ENCODE measurements around the gene TTLL9. TPM values are rescaled to one million over a fixed set of nuclear protein-coding genes. Genes with fewer than 3 reads are reported as not detected.
"Not testable (repeated sequence)": the region's sequence is repeated elsewhere in the genome, so short reads cannot be mapped to it uniquely, and the experiment has no call there.

TTLL9 gene, protein sequence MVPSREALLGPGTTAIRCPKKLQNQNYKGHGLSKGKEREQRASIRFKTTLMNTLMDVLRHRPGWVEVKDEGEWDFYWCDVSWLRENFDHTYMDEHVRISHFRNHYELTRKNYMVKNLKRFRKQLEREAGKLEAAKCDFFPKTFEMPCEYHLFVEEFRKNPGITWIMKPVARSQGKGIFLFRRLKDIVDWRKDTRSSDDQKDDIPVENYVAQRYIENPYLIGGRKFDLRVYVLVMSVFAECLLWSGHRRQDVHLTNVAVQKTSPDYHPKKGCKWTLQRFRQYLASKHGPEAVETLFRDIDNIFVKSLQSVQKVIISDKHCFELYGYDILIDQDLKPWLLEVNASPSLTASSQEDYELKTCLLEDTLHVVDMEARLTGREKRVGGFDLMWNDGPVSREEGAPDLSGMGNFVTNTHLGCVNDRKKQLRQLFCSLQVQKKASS
- 0.16 TPM for total RNA-seq

DNA sequence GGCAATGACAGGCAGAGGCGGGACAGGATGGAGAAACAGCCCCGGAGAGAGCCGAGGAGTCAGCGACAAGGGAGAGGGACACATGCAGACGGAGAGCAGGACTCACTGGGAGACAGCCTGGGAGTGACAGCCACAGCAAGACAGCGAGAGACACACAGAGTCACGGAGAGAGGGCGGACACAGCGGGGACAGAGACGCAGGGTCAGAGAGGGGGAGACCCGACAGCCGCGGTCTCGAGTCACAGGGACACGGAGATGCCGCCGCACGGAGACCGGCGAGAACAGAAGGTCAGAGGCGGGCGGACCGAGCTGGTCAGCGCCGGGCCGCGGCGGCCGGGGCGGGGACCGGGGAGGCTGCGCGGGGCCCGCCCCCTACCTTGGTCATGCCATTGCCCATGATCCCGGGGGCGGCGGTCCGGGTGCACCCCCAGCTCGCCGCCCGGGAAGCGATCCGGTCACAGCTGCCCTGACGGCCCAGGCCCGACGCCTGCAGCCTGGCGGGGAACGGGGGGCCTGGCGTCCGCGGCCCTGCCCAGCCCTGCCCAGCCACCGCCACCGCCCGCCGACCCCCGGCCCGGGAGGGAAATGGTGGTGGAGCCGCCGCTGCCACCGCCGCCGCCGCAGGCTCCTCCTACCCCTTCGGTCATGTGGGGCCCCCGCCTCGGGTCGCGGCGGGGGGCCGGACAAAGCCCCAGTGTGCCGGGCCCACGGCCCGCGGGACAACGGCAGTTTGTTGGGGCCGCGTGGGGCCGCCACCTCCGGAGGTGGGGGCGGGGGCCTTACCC lies at the start of gene TTLL9, which contains the start of gene DUSP15:
TSS of gene TTLL9 (plus strand) at position 693 of the 784 bp plus-strand sequence. CDS start 493 bp downstream, outside the sequence.
TSS of gene DUSP15 (minus strand) at position 586 of the 784 bp plus-strand sequence. CDS start at position 396, 190 bp downstream.
- peak; percentile 46 for ATAC-seq

DNA sequence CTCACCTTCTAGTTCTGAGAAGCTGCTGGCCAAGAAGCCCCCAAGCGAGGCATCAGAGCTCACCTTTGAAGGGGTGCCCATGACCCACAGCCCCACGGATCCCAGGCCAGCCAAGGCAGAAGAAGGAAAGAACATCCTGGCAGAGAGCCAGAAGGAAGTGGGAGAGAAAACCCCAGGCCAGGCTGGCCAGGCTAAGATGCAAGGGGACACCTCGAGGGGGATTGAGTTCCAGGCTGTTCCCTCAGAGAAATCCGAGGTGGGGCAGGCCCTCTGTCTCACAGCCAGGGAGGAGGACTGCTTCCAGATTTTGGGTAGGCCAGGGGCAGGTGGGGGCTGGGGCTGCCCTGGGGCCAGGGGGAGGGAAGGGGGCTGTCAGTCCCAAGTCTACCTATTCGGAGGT lies 49.0 kb upstream of the TTLL9 start:
- no peak for ATAC-seq

DNA sequence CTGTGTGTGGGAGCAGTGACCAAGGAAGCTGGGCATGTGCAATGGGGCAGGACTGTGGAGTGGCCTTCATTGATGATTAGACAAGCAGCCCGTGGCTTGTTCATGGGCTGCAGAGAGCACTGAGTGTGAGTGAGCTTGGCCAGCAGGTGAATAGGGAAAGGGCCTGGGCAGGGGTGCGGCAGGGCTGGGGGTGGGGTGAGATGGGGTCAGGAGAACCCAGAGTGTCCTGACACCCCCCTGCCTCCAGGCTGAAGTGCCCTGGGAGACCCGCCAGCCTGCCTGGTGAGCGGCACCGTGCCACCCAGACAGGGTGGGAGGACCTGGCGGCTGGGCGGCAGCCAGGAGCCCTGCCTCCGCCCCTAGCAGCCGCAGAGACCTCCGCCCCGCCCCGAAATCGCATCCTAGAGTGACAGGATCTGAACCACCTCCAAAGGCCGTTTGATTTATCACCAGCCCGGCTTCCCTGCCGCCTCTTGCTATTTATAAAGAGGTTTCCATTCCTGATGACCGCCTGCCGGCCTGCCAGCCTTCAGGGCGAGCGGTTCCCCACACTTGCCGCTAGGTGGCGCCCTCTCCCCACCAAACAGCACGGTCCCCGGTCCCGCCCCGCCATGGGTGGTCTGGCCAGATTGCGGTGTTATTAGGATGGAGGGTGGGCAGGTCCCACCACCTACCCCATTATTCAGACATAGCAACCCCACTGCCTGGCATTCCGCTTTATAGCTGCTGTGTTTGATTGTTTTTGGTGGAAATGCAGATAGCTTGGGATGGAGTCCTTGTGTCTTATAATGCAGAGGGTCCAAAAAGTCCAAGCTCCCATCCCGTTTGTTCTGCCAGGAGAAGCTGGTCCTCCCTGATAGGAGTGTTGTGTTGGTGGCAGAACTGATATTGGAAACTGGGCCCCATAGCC lies 47.8 kb upstream of the TTLL9 start:
- ATAC-seq = peak; percentile 65

DNA sequence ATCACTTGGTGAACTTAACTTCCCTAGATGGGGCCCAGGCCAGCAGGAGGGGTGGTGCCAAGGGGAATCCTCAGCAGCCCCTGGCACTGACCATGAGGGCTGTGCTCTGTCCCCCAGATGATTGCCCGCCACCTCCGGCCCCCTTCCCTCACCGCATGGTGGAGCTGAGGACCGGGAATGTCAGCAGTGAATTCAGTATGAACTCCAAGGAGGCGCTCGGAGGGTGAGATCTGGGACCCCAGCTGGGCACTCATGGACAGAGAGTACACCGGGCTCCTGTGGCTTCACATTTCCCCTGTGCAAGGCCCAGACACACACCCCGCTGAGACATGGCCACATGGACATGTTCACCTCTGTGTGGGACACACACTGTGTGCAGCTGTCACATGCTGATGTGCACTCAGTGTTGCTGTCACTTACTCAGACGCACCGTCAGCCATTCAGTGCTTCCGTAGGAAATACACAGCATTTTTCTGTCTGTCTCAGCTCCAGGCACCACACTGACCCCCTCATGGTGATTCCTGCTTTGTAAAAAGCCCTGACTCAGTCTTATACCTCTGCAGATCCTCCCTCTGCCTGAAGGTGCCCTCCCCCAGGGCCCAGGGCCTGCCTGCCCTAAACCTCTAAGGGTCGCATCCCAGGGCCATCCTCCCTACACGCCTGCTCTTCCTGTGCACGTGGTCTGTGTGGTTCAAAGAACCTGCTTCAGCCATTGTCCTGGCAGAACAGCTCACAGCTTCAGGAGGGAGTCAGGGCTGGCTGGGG lies 46.9 kb upstream of the TTLL9 start:
- peak; percentile 15 for ATAC-seq

DNA sequence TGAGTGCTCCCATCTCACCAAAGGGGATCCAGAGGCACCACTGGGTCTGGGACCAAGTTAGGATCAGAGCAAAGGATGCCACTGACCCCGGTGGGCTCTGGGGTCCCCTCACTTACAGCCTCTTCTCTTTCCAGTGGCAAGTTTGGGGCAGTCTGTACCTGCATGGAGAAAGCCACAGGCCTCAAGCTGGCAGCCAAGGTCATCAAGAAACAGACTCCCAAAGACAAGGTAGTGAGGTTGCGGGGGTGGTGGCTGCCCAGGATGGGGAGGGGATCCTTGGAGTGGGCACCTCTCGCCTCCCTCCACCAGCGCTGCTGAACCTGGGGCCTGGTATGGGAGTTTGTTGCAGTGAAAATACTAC lies 46.3 kb upstream of the TTLL9 start:
- no peak for ATAC-seq

DNA sequence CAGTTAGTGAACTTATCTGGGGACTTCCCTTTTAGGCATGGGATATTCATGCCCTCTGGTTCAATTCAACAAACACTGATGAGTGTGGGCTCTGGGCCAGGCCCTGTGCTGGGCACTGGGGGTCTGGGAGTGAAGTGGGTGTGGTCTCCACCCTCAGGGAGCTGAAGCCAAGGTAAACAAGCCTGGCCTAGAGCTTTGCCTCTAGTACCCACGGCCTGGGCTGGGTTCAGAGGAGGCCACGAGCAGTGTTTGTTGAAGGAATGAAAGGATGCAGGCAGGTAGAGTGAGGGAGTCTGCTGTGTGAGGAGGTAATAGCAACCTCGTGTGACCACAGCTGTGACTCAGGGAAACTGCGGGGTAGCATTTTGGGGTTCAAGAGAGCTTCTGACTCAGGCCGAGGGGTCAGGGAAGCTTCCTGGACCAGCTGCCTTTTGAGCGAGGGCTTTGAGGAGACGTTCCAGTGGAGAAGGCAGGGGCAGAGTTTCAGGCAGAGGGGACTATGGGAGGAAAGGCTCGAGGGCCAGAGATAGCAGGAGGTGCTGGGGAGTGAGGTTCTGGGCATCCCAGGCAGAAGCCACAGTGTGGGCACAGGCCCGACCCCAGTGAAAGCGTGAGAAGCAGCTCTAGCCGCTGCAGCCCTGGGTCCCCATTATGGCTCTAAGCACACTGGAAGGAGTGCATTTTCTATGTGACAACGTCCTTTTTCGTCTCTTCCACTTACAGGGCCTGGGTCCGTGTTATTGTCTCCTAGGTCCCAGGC lies 45.7 kb upstream of the TTLL9 start:
- ATAC-seq = no peak

DNA sequence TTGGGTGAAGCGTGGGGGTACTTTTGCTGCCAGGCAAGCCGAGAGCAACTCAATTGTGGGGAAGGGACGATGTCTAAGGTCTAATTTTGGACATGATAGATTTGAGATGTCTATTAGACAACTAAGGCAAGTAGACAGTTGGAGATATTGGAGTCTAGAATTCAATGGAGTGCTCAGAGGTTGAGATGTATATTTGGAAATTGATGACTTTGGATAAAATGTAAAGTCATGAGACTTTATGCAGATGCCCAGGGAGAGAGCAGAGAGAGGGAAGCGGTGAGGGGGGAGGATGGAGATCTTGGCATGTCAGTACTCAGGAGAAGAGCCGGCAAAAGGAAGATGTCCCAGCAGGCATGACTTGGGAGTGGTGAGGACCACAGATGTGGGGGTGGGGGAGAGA lies 44.4 kb upstream of the TTLL9 start:
- ATAC-seq = no peak

DNA sequence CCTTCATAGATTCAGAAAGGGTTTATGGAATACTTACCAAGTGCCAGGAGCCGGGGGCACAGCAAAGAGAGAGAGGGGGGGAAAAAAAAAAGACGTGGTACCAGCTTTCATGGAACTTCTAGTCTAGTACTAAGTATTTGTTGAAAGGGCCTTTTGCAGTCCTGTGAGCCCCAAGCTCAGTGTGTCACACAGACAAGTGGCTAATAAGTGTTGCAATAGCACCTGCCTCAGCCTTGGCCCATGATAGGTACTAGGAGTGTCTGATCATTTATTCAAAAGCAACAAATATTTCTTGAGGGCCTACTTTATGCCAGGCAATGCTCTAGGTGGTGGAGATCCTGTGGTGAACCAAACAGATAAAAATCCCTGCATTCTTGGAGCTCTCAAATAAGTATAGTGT lies 43.4 kb upstream of the TTLL9 start:
- no peak for ATAC-seq

DNA sequence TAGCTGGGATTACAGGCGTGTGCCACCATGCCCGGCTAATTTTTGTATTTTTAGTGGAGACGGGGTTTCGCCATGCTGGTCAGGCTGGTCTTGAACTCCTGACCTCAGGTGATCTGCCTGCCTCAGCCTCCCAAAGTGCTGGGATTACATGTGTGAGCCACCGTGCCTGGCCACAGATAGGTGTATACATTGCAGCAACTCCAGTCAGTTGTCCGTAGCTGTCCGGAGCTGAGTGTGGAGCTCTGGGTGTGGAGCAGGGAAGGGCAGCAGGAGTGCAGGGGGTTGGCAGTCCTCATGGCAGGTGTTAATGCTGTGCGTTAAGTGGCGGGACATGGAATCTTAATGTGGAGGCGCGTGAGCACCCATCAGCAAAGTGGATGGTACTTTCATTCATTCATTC lies 42.4 kb upstream of the TTLL9 start:
- ATAC-seq = not testable (repeated sequence)

DNA sequence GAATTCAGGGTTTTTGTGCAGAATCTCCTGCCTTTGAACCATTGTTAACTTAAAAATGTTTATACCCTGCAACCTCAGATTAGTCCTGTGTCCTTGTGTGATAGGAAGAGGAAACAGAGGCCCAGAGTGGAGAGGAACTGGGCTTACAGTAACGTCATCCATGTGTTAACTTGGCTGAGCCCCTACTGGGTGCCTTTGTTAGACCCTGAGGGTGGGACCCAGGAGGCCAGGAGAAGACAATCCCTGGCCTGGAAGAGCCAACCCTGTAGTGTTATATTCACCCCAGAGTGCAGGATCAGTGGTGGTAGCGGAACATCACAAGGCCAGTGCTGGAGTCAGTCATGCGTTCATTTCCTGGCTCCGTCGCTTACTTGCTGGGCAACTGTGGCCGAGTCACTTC lies 40.7 kb upstream of the TTLL9 start:
- ATAC-seq = no peak

DNA sequence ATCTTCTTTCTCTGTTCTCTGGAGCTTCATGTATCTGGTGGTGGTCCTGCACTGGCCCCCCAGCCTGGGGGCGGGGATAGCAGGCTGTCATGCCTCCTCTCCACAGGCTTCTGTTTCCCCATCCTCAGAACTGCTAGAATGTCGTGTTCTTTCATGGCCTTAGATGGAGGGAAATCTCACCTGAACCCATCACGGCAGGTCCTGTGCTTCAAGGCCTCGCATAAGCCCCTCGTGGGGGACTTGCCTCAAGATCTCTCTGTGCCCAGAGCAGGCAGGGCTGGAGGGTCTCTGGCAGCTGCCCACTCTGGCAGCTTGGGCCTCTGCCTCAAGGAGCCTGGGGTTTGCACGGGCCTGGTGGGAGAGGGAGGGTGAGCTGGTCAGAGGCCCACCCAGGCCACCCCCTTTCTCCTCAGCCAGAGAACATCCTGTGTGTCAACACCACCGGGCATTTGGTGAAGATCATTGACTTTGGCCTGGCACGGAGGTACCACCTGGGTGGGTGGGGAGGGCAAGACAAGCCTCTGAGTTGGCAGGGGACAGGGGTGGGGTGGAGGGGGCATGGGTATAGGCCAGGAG lies 39.9 kb upstream of the TTLL9 start:
- ATAC-seq = no peak

DNA sequence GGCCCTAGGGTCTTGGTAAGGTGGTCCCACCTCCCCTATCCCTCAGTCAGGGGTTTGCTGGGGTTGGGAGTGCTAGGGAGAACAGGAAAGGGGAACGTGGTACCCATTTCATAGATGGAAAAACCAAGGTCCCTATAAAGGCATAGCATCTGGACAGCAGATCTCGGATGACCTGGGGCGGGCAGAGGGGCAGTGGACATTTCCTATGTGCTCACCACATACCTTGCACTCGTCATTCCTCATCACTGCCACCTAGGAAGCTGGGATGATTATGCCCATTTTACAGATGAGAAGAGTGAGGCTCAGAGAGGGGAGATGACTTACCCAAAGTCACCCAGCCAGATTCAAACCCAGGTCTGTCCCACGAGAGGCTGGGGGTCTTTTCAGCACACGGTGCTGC lies 39.2 kb upstream of the TTLL9 start:
- ATAC-seq = no peak

DNA sequence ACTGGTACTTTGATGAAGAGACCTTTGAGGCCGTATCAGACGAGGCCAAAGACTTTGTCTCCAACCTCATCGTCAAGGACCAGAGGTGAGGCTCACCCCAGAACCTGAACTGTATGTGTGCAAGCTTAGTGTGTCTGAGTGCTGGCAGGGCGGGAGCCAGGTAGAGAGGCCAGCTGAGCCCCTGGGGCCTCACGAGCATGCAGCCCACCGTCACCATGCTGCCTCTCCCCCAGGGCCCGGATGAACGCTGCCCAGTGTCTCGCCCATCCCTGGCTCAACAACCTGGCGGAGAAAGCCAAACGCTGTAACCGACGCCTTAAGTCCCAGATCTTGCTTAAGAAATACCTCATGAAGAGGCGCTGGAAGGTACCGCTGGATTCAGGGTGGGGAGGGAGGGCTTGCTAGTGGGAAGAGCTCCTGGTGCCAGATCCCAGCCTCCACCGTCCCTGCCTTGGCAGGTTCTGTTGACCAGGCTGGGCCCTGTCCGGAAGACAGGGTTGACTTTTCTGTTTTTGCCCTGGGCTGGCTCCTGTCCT lies 38.6 kb upstream of the TTLL9 start:
- no peak for ATAC-seq

DNA sequence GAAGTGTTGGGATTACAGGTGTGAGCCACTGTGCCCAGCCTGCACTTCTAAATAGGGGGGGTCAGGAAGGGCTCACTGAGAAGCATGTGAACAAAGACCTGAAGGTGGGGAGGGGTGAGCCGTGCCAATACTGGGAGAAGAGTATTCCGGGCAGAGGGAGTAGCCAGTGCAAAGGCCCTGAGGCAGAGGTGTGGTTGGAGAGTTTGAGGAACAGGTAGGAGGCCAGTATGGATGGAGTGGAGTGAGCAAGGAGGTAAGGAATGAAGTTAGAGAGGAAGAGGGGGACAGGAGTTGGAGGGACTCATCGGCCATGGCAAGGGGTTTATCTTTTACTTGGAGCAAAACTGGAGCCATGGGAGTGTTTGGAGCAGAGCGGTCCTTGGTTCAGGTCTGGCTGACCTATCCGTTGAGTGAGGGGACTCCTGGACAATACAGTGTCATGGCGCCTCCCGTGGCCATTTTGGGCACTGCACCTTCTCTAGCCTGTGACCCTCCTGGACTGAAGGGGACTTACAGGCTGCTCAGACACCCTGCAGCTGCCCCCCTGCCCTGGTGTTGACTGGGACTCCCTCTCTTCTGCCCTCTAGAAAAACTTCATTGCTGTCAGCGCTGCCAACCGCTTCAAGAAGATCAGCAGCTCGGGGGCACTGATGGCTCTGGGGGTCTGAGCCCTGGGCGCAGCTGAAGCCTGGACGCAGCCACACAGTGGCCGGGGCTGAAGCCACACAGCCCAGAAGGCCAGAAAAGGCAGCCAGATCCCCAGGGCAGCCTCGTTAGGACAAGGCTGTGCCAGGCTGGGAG lies 37.1 kb upstream of the TTLL9 start:
- ATAC-seq = no peak

DNA sequence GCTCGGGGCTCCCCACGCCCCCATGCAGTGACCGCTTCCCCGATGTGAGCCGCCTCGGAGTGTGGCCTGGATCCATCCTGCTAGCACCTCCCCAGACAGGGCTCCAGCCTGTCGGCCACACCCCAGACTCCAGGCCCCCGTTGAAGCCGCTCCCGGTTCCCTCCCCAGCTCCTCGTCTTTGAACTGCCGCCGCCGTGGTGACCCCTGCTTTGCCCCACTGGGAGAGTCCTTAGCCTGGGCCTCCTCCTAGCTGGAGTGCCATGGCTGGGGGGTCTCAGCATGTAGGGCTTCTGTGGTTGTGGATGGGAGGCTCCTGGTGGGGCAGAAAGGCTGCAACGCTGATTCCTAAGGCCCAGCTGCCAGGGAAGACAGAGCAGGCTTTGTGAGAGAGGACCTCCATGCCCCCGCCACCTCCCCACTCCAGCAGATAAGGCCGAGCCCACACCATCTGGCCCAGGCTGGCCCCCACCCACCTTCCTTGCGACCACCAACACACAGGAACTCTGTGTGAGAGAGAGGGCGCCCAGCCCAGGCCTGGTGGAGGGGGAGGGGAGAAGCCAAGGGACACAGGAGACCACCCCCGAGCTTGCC lies 36.4 kb upstream of the TTLL9 start:
- no peak for ATAC-seq

DNA sequence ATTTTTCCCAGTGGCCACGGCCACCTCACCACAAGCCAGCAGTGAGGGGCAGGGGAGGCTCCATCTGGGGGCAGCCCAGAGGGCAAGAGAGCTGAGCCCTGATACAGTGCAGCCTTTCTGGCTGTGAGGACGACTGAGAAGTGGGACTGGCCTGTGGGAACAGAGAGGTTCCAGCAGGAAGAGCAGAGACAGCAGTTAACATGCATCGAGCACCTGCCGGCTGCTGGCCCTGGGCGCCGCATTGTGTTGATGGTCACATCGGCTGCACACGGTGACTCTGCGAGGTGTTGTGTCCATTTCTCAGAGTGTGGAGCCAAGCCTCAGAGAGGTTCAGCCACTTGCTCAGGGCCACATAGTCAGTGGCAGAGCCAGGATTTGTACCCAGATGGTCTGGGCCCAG lies 34.9 kb upstream of the TTLL9 start:
- ATAC-seq = no peak

DNA sequence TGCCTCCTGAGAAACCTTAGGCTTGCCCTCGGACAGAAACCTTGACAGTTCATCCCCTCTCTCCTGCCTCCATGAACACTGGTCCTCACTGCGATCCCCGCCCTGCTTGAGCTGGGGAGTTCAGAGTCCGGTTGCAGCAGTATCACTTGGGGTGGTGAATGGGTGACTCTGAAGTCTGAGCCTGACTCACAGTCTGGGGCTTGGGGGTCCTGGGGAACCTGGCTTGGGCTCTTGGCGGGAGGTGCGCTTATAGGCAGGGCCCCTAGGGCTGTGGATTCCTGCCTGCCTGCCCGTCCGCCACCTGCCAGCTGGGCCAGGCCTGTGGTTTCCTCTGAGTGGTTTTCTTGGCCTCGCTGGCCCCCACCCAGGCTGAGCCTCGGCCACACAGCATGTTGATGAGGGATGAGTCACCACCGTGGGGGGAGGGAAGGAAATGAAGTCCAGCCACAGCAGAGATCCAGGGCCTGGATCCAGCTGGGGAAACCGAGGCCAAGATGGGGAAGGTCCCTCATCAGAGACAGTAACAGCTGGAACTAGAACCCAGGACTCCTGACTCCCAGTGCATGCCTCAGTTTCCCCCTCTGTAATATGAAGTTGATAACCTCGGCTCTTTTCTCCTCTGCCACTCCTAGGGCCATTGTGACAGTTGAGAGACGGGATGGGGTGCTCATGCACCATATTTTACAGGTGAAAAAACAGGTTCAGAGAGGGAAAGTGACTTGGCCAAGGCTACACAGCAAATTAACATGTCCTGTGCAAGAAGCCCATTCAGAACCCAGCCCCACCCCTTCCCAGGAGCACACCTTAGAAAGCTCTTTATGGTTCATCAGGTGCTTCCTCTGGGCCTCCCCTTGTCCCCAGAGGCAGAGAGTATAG lies 34.2 kb upstream of the TTLL9 start:
- peak; percentile 49 for ATAC-seq

Measured in esophagus mucosa (tissue), 1 donor.